Measurements from ENCODE around the gene RECQL. TPM values are rescaled to one million over a fixed set of nuclear protein-coding genes. Genes with fewer than 3 reads are reported as not detected.

The RECQL gene
- total RNA-seq, 4 donors from 2014 or later, result 7.3 to 25.8 (median 21.4) TPM

- DNase-seq (ENCODE audit: low spot score in 2 of 2), result peak in 1 of 2 donors; percentile 86
- 0% methylated on average over 26 to 54 of the region's 57 CpGs for WGBS, 2 donors
- intact Hi-C loops (cut with DNase I; ENCODE audit: low total_unique reads), result no loop called here
- no peak for TF ChIP-seq POLR2A (IDR thresholded peaks at IDR 0.05)
- no peak for TF ChIP-seq CTCF (IDR thresholded peaks at IDR 0.05)
- H3K4me3 ChIP-seq (ENCODE audit: low read depth, poor library complexity, severe bottlenecking), result peak overlapping the region; percentile 17
These were observed 26.2 kb upstream of the RECQL start for GRCh38 chr12:21527451-21528180.

GRCh38 chr12:21526721-21527345 lies 25.4 kb upstream of the RECQL start:
- H3K4me3 ChIP-seq (ENCODE audit: low read depth, poor library complexity, severe bottlenecking), result no peak overlapping the region
- TF ChIP-seq CTCF (IDR thresholded peaks at IDR 0.05) (no peak), POLR2A (IDR thresholded peaks at IDR 0.05) (no peak)
- intact Hi-C loops (cut with DNase I; ENCODE audit: low total_unique reads), result no loop called here
- DNase-seq (ENCODE audit: low spot score in 2 of 2), result no peak
- WGBS, 2 donors, result 34 to 37% methylated on average over 12 of the region's 12 CpGs

GRCh38 chr12:21526053-21526452 lies 24.6 kb upstream of the RECQL start, which contains the start of gene SPX:
TSS of gene SPX (plus strand) at chr12:21526296. CDS start at chr12:21526473, 177 bp downstream.
- 97 to 98% methylated on average over 1 of the region's 1 CpG for WGBS, 2 donors
- TF ChIP-seq POLR2A (IDR thresholded peaks at IDR 0.05), result no peak
- no peak for TF ChIP-seq CTCF (IDR thresholded peaks at IDR 0.05)
- DNase-seq (ENCODE audit: low spot score in 2 of 2), result no peak
- intact Hi-C loops (cut with DNase I; ENCODE audit: low total_unique reads), result no loop called here
- H3K4me3 ChIP-seq (ENCODE audit: low read depth, poor library complexity, severe bottlenecking), result no peak within 1 kb of the TSS

- intact Hi-C loops (cut with DNase I; ENCODE audit: low total_unique reads), result no loop called here
- TF ChIP-seq CTCF (IDR thresholded peaks at IDR 0.05) (no peak), POLR2A (IDR thresholded peaks at IDR 0.05) (no peak)
- no peak overlapping the region for H3K4me3 ChIP-seq (ENCODE audit: low read depth, poor library complexity, severe bottlenecking)
- no peak for DNase-seq (ENCODE audit: low spot score in 2 of 2)
These were observed 21.7 kb upstream of the RECQL start for GRCh38 chr12:21523148-21523547.

GRCh38 chr12:21521541-21521940 lies 20.1 kb upstream of the RECQL start:
- no peak overlapping the region for H3K4me3 ChIP-seq (ENCODE audit: low read depth, poor library complexity, severe bottlenecking)
- DNase-seq (ENCODE audit: low spot score in 2 of 2), result no peak
- 48 to 65% methylated on average over 1 of the region's 1 CpG for WGBS, 2 donors
- intact Hi-C loops (cut with DNase I; ENCODE audit: low total_unique reads), result no loop called here
- TF ChIP-seq CTCF (IDR thresholded peaks at IDR 0.05) (no peak), POLR2A (IDR thresholded peaks at IDR 0.05) (no peak)

All from lower leg skin (tissue), 4 donors.